GM23338 (cell line): ENCODE data around the gene GRIN2D. TPM values are rescaled to one million over a fixed set of nuclear protein-coding genes. Genes with fewer than 3 reads are reported as not detected.

Experiments
- ATAC-seq: fragments of 200-7000 bp; cut with Tn5 transposase; 3 replicates; pipeline ENCODE4 v1.9.1; 2020
- DNase-seq: peaks from one replicate; pipeline ENCODE4 v3.0.0-alpha.2; 2015; ENCODE audit warnings: low spot score
- H2AFZ ChIP-seq: fragments of 200-600 bp; sonication (generic); 2 replicates; pipeline ENCODE4 v1.8.0; 2016; ENCODE audit warnings: antibody characterized with exemption, mild to moderate bottlenecking, moderate library complexity
- H3F3A ChIP-seq: fragments of 200-600 bp; sonication (generic); replicated peaks from 2 replicates; pipeline ENCODE4 v1.8.0; 2017; ENCODE audit warnings: antibody characterized with exemption, mixed run types, low read depth
- H3K27ac ChIP-seq: fragments of 200-600 bp; sonication (generic); 2 replicates; pipeline ENCODE4 v1.6.1; 2016; ENCODE audit warnings: low read depth
- H3K27me3 ChIP-seq: fragments of 200-600 bp; sonication (generic); 2 replicates; pipeline ENCODE4 v1.8.0; 2016; ENCODE audit warnings: mild to moderate bottlenecking, mixed run types, moderate library complexity; ENCODE audit not compliant: insufficient read depth
- H3K36me3 ChIP-seq: fragments of 200-600 bp; sonication (generic); 2 replicates; pipeline ENCODE4 v1.8.0; 2016; ENCODE audit warnings: mild to moderate bottlenecking; ENCODE audit not compliant: insufficient read depth
- H3K4me1 ChIP-seq: fragments of 200-600 bp; sonication (generic); 2 replicates; pipeline ENCODE4 v1.8.0; 2016; ENCODE audit warnings: mild to moderate bottlenecking, moderate library complexity; ENCODE audit not compliant: insufficient read depth
- H3K4me2 ChIP-seq: fragments of 200-600 bp; sonication (generic); 2 replicates; pipeline ENCODE4 v1.7.1; 2017; ENCODE audit warnings: mixed run types
- H3K4me3 ChIP-seq: fragments of 200-600 bp; sonication (generic); 2 replicates; pipeline ENCODE4 v1.6.1; 2016; ENCODE audit warnings: mixed run types
- H3K79me2 ChIP-seq: fragments of 200-600 bp; sonication (generic); replicated peaks from 2 replicates; pipeline ENCODE4 v1.8.0; 2017; ENCODE audit warnings: mild to moderate bottlenecking; ENCODE audit not compliant: insufficient read depth
- H3K9me2 ChIP-seq: fragments of 200-600 bp; sonication (generic); 2 replicates; pipeline ENCODE4 v1.8.0; 2017; ENCODE audit not compliant: insufficient read depth
- H4K20me1 ChIP-seq: fragments of 200-600 bp; sonication (generic); replicated peaks from 2 replicates; pipeline ENCODE4 v1.8.0; 2017; ENCODE audit warnings: mild to moderate bottlenecking; ENCODE audit not compliant: insufficient read depth
- H3K27ac Mint-ChIP-seq: 2 replicates; pipeline ENCODE4 v1.8.0; 2020; ENCODE audit warnings: inconsistent platforms, mild to moderate bottlenecking, moderate library complexity, mixed read lengths
- H3K27me3 Mint-ChIP-seq: 3 replicates; pipeline ENCODE4 v1.8.0; 2022; ENCODE audit warnings: low read depth, mild to moderate bottlenecking, moderate library complexity, mixed read lengths, inconsistent platforms; ENCODE audit not compliant: insufficient read depth, poor library complexity
- H3K36me3 Mint-ChIP-seq: 3 replicates; pipeline ENCODE4 v1.8.0; 2021; ENCODE audit warnings: low read depth, mild to moderate bottlenecking, inconsistent platforms, moderate library complexity, mixed read lengths
- H3K4me1 Mint-ChIP-seq: 3 replicates; pipeline ENCODE4 v1.8.0; 2020; ENCODE audit warnings: mild to moderate bottlenecking, inconsistent platforms, mixed read lengths
- H3K4me3 Mint-ChIP-seq: 3 replicates; pipeline ENCODE4 v1.8.0; 2021; ENCODE audit warnings: moderate library complexity, mild to moderate bottlenecking, inconsistent platforms, mixed read lengths
- H3K9me3 Mint-ChIP-seq: 3 replicates; pipeline ENCODE4 v1.8.0; 2020; ENCODE audit warnings: moderate library complexity, mild to moderate bottlenecking, inconsistent platforms, mixed read lengths
- CREB1 ChIP-seq: fragments of 250-450 bp; sonication (Bioruptor Pico); IDR thresholded peaks from 2 replicates; pipeline ENCODE4 v1.5.0; 2020; ENCODE audit warnings: low read depth, mild to moderate bottlenecking, moderate library complexity
- CTCF ChIP-seq, 2 experiments: fragments of 200-600 bp in 1 of 2; sonication (generic) in 1 of 2; conservative IDR thresholded peaks; 2 replicates each; pipeline versions ENCODE4 v1.5.1 to v1.6.1; 2016 to 2017; ENCODE audit warnings: antibody characterized with exemption in 2 of 2, low read depth in 2 of 2, mild to moderate bottlenecking in 2 of 2, moderate library complexity in 1 of 2
- ETS1 ChIP-seq: IDR thresholded peaks from 2 replicates; pipeline ENCODE4 v1.6.1; 2016; ENCODE audit warnings: antibody characterized with exemption
- EZH2 ChIP-seq: fragments of 200-600 bp; sonication (generic); IDR thresholded peaks from one replicate; pipeline ENCODE4 v1.8.0; 2017; ENCODE audit warnings: antibody characterized with exemption, mild to moderate bottlenecking, low read depth; ENCODE audit not compliant: unreplicated experiment
- EZH2phosphoT487 ChIP-seq: fragments of 200-600 bp; sonication (generic); IDR thresholded peaks from one replicate; pipeline ENCODE4 v1.8.1; 2018; ENCODE audit warnings: antibody characterized with exemption; ENCODE audit not compliant: unreplicated experiment
- JUNB ChIP-seq: IDR thresholded peaks from one replicate; pipeline ENCODE4 v1.6.1; 2016; ENCODE audit warnings: antibody characterized with exemption; ENCODE audit not compliant: unreplicated experiment
- NANOG ChIP-seq: IDR thresholded peaks from 2 replicates; pipeline ENCODE4 v1.6.1; 2016; ENCODE audit warnings: antibody characterized with exemption, borderline replicate concordance
- POLR2AphosphoS5 ChIP-seq: IDR thresholded peaks from 2 replicates; pipeline ENCODE4 v1.6.1; 2016; ENCODE audit warnings: antibody characterized with exemption, low read depth
- REST ChIP-seq: IDR thresholded peaks from one replicate; pipeline ENCODE4 v1.6.1; 2018; ENCODE audit warnings: antibody characterized with exemption; ENCODE audit not compliant: unreplicated experiment
- STAT1 ChIP-seq: IDR thresholded peaks from one replicate; pipeline ENCODE4 v1.6.1; 2016; ENCODE audit warnings: antibody characterized with exemption; ENCODE audit not compliant: unreplicated experiment
- ZNF114 ChIP-seq: fragments of 250-450 bp; sonication (Bioruptor Pico); IDR thresholded peaks from 2 replicates; pipeline ENCODE4 v1.5.0; 2020; ENCODE audit warnings: mild to moderate bottlenecking, moderate library complexity
- ZNF331 ChIP-seq: fragments of 250-450 bp; sonication (Bioruptor Pico); IDR thresholded peaks from 2 replicates; pipeline ENCODE4 v1.5.0; 2020; ENCODE audit warnings: low read depth, mild to moderate bottlenecking, moderate library complexity
- ZNF462 ChIP-seq: fragments of 250-450 bp; sonication (Bioruptor Pico); IDR thresholded peaks from 2 replicates; pipeline ENCODE4 v1.5.0; 2020; ENCODE audit warnings: mild to moderate bottlenecking, moderate library complexity
- polyA plus RNA-seq: library from polyadenylated mRNA; unstranded; fragments of >200 nt; fragmentation: Nextera tagmentation; extraction: Ambion mirVana; gene quantifications from 2 replicates; pipeline ENCODE4 v1.2.1, GENCODE V29; 2016
- total RNA-seq: library from RNA; depleted of rRNA; stranded (reverse); fragments of >200 nt; shearing (Covaris generic); gene quantifications from 2 replicates; pipeline ENCODE4 v1.2.3, GENCODE V29; 2014

Gene GRIN2D
- total and polyA plus RNA-seq, 2 experiments from 2014 or later, result 4.4 to 20.0 TPM

GRCh38 chr19:48405010-48405659 is 11.7 kb downstream of the GRIN2D start:
- DNase-seq (no peak), ATAC-seq (no peak)
- Histone ChIP-seq H3K27me3 (no peaks in the 10 kb centered on the region), H3K36me3 (no peaks in the 10 kb centered on the region; the same call in 1 of the 2 replicates), H2AFZ (no peak overlapping the region), H3K4me2 (no peak overlapping the region), H4K20me1 (no peaks in the 10 kb centered on the region; the same call in 1 of the 2 replicates), H3K79me2 (peaks cover 17% of the 10 kb centered on the region), H3F3A (peaks cover 17% of the 10 kb centered on the region), H3K4me3 (no peak overlapping the region), H3K4me1 (peaks cover 46% of the 10 kb centered on the region), H3K27ac (no peak overlapping the region), H3K9me2 (no peaks in the 10 kb centered on the region)
- peaks cover 13% of the 10 kb centered on the region for H3K27me3 Mint-ChIP-seq
- peaks cover 2% of the 10 kb centered on the region; the same call in 1 of the 3 replicates for H3K9me3 Mint-ChIP-seq
- H3K27ac Mint-ChIP-seq, result no peak overlapping the region
- H3K4me1 Mint-ChIP-seq, result peaks cover 40% of the 10 kb centered on the region
- no peak overlapping the region; the same call in 2 of the 3 replicates for H3K4me3 Mint-ChIP-seq
- peaks cover 12% of the 10 kb centered on the region for H3K36me3 Mint-ChIP-seq
- TF ChIP-seq ZNF114 (CRISPR knock-in tag), result no peak
- TF ChIP-seq STAT1, result no peak
- TF ChIP-seq EZH2phosphoT487, result no peak
- TF ChIP-seq NANOG, result no peak
- no peak for TF ChIP-seq CREB1 (CRISPR knock-in tag)
- no peak for TF ChIP-seq ETS1
- TF ChIP-seq EZH2, result no peak
- no peak for TF ChIP-seq ZNF462 (CRISPR knock-in tag)
- TF ChIP-seq POLR2AphosphoS5, result no peak
- TF ChIP-seq REST, result no peak
- TF ChIP-seq JUNB, result no peak
- no peak for TF ChIP-seq CTCF (conservative IDR thresholded peaks at IDR 0.05; ENCODE audit: low read depth in 2 of 2)
- TF ChIP-seq ZNF331 (CRISPR knock-in tag), result no peak
